ENCODE results near the gene PROM2. TPM values are rescaled to one million over a fixed set of nuclear protein-coding genes. Genes with fewer than 3 reads are reported as not detected.
A peak's percentile ranks its signal among the peaks of the same experiment; 100 is the strongest.

PROM2 gene
- total RNA-seq, 1 experiment from 2014 or later: 129 TPM

- DNase-seq: no peak
- no peaks in the 10 kb centered on the region for H3K9me3 ChIP-seq (ENCODE audit: insufficient read depth, low read depth)
- H3K4me2 ChIP-seq: no peak overlapping the region
- H3K9me2 ChIP-seq (ENCODE audit: insufficient read depth): no peaks in the 10 kb centered on the region
- H3K79me2 ChIP-seq (ENCODE audit: low read depth): no peaks in the 10 kb centered on the region
- H3K27ac ChIP-seq: no peak overlapping the region
- TF ChIP-seq CTCF (conservative IDR thresholded peaks at IDR 0.05) (no peak), EZH2 (IDR thresholded peaks at IDR 0.05; ENCODE audit: low read depth) (no peak)
- BruUV-seq (replicated peaks): no TSS peak
- ChIA-PET CTCF (interaction anchor here (0.6 kb wide), 1 partner anchor 36 kb away, joined by 3 read pairs; no protein-coding TSS in a partner anchor), POLR2A (ENCODE audit: unreplicated experiment) (no interaction called here)
- H3K27me3 ChIP-seq (ENCODE audit: insufficient read depth, low read depth): no peaks in the 10 kb centered on the region
- intact Hi-C loops (cut with micrococcal nuclease; ENCODE audit: unreplicated experiment): no loop called here
- H3K4me3 ChIP-seq: no peak overlapping the region
- no peaks in the 10 kb centered on the region for H3F3A ChIP-seq (ENCODE audit: insufficient read depth, low read depth)
- H4K20me1 ChIP-seq (ENCODE audit: insufficient read depth): no peaks in the 10 kb centered on the region
- H3K4me1 ChIP-seq (replicated peaks; ENCODE audit: insufficient read depth): no peaks in the 10 kb centered on the region
- H3K36me3 ChIP-seq (ENCODE audit: low read depth): no peaks in the 10 kb centered on the region
- no peak overlapping the region for H2AFZ ChIP-seq
Measured at GRCh38 chr2:95266781-95267430, 7.3 kb upstream of the PROM2 start.

- TF ChIP-seq EZH2 (IDR thresholded peaks at IDR 0.05; ENCODE audit: low read depth) (no peak), CTCF (conservative IDR thresholded peaks at IDR 0.05) (no peak)
- Histone ChIP-seq H3K4me1 (replicated peaks; ENCODE audit: insufficient read depth) (no peaks in the 10 kb centered on the region), H3K4me3 (no peak overlapping the region), H3F3A (ENCODE audit: insufficient read depth, low read depth) (no peaks in the 10 kb centered on the region), H4K20me1 (ENCODE audit: insufficient read depth) (no peaks in the 10 kb centered on the region), H3K27me3 (ENCODE audit: insufficient read depth, low read depth) (no peaks in the 10 kb centered on the region), H3K79me2 (ENCODE audit: low read depth) (no peaks in the 10 kb centered on the region), H2AFZ (no peak overlapping the region), H3K9me3 (ENCODE audit: insufficient read depth, low read depth) (no peaks in the 10 kb centered on the region), H3K4me2 (no peak overlapping the region), H3K9me2 (ENCODE audit: insufficient read depth) (no peaks in the 10 kb centered on the region), H3K27ac (no peak overlapping the region), H3K36me3 (ENCODE audit: low read depth) (no peaks in the 10 kb centered on the region)
- ChIA-PET CTCF (no interaction called here), POLR2A (ENCODE audit: unreplicated experiment) (interaction anchor here (0.6 kb wide), 1 partner anchor 22 kb away, joined by 8 read pairs; no protein-coding TSS in a partner anchor)
- BruUV-seq (replicated peaks): no TSS peak
- intact Hi-C loops (cut with micrococcal nuclease; ENCODE audit: unreplicated experiment): no loop called here
- peak; percentile 53 to 56 for DNase-seq
Measured at GRCh38 chr2:95267458-95268210, 6.6 kb upstream of the PROM2 start.

- Histone ChIP-seq H3F3A (ENCODE audit: insufficient read depth, low read depth) (no peaks in the 10 kb centered on the region), H3K27me3 (ENCODE audit: insufficient read depth, low read depth) (no peaks in the 10 kb centered on the region), H3K4me2 (no peak overlapping the region), H3K27ac (no peak overlapping the region), H3K4me3 (no peak overlapping the region), H3K36me3 (ENCODE audit: low read depth) (no peaks in the 10 kb centered on the region), H3K4me1 (replicated peaks; ENCODE audit: insufficient read depth) (peaks cover 1% of the 10 kb centered on the region), H3K9me2 (ENCODE audit: insufficient read depth) (no peaks in the 10 kb centered on the region), H4K20me1 (ENCODE audit: insufficient read depth) (no peaks in the 10 kb centered on the region), H3K79me2 (ENCODE audit: low read depth) (no peaks in the 10 kb centered on the region), H2AFZ (no peak overlapping the region), H3K9me3 (ENCODE audit: insufficient read depth, low read depth) (no peaks in the 10 kb centered on the region)
- DNase-seq: no peak
- intact Hi-C loops (cut with micrococcal nuclease; ENCODE audit: unreplicated experiment): no loop called here
- CTCF ChIA-PET: no interaction called here
- no TSS peak for BruUV-seq (replicated peaks)
- no peak for TF ChIP-seq EZH2 (IDR thresholded peaks at IDR 0.05; ENCODE audit: low read depth)
- TF ChIP-seq CTCF (conservative IDR thresholded peaks at IDR 0.05): no peak
- POLR2A ChIA-PET (ENCODE audit: unreplicated experiment): interaction anchor here (0.6 kb wide), 1 partner anchor 23 kb away, joined by 8 read pairs; no protein-coding TSS in a partner anchor
Measured at GRCh38 chr2:95268211-95269035, 5.8 kb upstream of the PROM2 start.
